ENCODE measurements around the gene SHB.
A peak's percentile ranks its signal among the peaks of the same experiment; 100 is the strongest.

Gene SHB

GRCh38 chr9:37965676-37966345 is 103.2 kb downstream of the SHB start:
- DNase-seq = peak; percentile 4

- no peak for DNase-seq
Measured at GRCh38 chr9:37965116-37965515, 103.9 kb downstream of the SHB start.

- no peak for DNase-seq
Measured at GRCh38 chr9:37964740-37965081, 104.3 kb downstream of the SHB start.

GRCh38 chr9:37963936-37964739 is 104.9 kb downstream of the SHB start:
- DNase-seq = no peak

GRCh38 chr9:37961351-37961750 is 107.7 kb downstream of the SHB start:
- no peak for DNase-seq

- DNase-seq = no peak
Measured at GRCh38 chr9:37960631-37961030, 108.4 kb downstream of the SHB start.

- no peak for DNase-seq
Measured at GRCh38 chr9:37959976-37960375, 109.1 kb downstream of the SHB start.

GRCh38 chr9:37958154-37958553 is 110.9 kb downstream of the SHB start:
- no peak for DNase-seq

- no peak for DNase-seq
Measured at GRCh38 chr9:37957664-37957953, 111.4 kb downstream of the SHB start.

GRCh38 chr9:37956904-37957663 is 111.9 kb downstream of the SHB start:
- no peak for DNase-seq

GRCh38 chr9:37956423-37956820 is 112.6 kb downstream of the SHB start:
- DNase-seq = no peak

GRCh38 chr9:37955781-37956422 is 113.1 kb downstream of the SHB start:
- no peak for DNase-seq

GRCh38 chr9:37954581-37954981 is 114.4 kb downstream of the SHB start:
- DNase-seq = no peak

GRCh38 chr9:37953775-37954437 is 115.1 kb downstream of the SHB start:
- DNase-seq = peak; percentile 13

- DNase-seq = no peak
Measured at GRCh38 chr9:37953206-37953774, 115.7 kb downstream of the SHB start.

- no peak for DNase-seq
Measured at GRCh38 chr9:37952731-37953130, 116.3 kb downstream of the SHB start.

- no peak for DNase-seq
Measured at GRCh38 chr9:37951671-37952449, 117.2 kb downstream of the SHB start.

- DNase-seq = no peak
Measured at GRCh38 chr9:37950561-37950960, 118.5 kb downstream of the SHB start.

GRCh38 chr9:37949576-37949975 is 119.5 kb downstream of the SHB start:
- no peak for DNase-seq

- no peak for DNase-seq
Measured at GRCh38 chr9:37948417-37948980, 120.5 kb downstream of the SHB start.

GRCh38 chr9:37947977-37948376 is 121.0 kb downstream of the SHB start:
- no peak for DNase-seq

- DNase-seq = no peak
Measured at GRCh38 chr9:37947471-37947870, 121.6 kb downstream of the SHB start.

Data from CD4-positive, alpha-beta T cell treated with Interleukin-21 for 1 hour (primary cell).